ENCODE data around the gene MTHFD1L.
"Not testable (repeated sequence)": the region's sequence is repeated elsewhere in the genome, so short reads cannot be mapped to it uniquely, and the experiment has no call there.

- not testable (repeated sequence) for TF ChIP-seq HDGF (IDR thresholded peaks at IDR 0.05); POLR2AphosphoS5 (IDR thresholded peaks at IDR 0.05; ENCODE audit: control insufficient read depth, insufficient read depth, low read depth, low read length)
Observed at GRCh38 chr6:150828107-150828506, 37.4 kb upstream of the MTHFD1L start.

Measured in K562 (cell line).